ENCODE measurements around the gene SEC14L2.

DNA sequence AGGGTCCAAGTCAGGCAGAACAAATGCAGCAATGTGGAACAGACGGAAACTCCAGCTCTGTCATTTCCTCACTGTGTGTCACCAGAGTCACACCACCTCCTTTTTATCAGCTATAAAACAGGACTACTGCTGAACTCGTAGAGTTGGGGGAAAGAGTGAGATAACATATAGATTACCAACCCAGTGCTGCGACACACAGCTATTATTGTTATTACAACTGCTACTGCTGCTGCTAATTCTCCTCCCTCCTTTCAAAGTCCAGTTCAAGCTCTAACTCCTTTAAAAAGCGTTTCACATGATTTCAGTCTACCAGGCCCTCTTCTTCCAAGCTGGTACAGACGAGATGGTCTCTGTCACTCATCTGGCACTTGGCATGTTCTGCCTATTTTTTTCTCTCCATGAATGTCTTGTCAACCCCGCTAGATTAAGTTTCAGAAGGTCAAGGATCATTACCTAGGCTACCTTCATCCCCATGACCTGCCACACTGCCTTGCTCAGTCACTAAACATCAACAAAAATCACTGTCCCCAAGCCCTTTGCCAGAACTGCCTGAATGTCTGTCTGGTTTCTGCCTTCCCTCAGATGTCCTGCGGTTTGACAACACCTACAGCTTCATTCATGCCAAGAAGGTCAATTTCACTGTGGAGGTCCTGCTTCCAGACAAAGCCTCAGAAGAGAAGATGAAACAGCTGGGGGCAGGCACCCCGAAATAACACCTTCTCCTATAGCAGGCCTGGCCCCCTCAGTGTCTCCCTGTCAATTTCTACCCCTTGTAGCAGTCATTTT lies 25.1 kb downstream of the SEC14L2 start:
- TF ChIP-seq POLR2A (IDR thresholded peaks at IDR 0.05; ENCODE audit: low read depth, low read length) (0 out of 2 replicates have a peak, but pooled peaks have one; percentile 22), CTCF (conservative IDR thresholded peaks at IDR 0.05; ENCODE audit: low read depth, low read length) (no peak), MAFK (IDR thresholded peaks at IDR 0.05; ENCODE audit: low read depth, low read length) (no peak), RAD21 (IDR thresholded peaks at IDR 0.05; ENCODE audit: low read length) (no peak), MAZ (IDR thresholded peaks at IDR 0.05; ENCODE audit: borderline replicate concordance, low read depth, low read length) (no peak), SMC3 (IDR thresholded peaks at IDR 0.05; ENCODE audit: low read depth, low read length) (no peak), MXI1 (IDR thresholded peaks at IDR 0.05; ENCODE audit: borderline replicate concordance, low read depth, low read length) (no peak), RFX5 (IDR thresholded peaks at IDR 0.05; ENCODE audit: low read depth, low read length) (no peak), CEBPB (IDR thresholded peaks at IDR 0.05; ENCODE audit: low read depth, low read length) (no peak), RCOR1 (IDR thresholded peaks at IDR 0.05; ENCODE audit: insufficient replicate concordance, low read length) (no peak), BHLHE40 (IDR thresholded peaks at IDR 0.05; ENCODE audit: low read depth, low read length) (no peak)
- TF ChIP-seq, protein P1, sequence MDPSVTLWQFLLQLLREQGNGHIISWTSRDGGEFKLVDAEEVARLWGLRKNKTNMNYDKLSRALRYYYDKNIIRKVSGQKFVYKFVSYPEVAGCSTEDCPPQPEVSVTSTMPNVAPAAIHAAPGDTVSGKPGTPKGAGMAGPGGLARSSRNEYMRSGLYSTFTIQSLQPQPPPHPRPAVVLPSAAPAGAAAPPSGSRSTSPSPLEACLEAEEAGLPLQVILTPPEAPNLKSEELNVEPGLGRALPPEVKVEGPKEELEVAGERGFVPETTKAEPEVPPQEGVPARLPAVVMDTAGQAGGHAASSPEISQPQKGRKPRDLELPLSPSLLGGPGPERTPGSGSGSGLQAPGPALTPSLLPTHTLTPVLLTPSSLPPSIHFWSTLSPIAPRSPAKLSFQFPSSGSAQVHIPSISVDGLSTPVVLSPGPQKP (IDR thresholded peaks at IDR 0.05; ENCODE audit: borderline replicate concordance, low read depth, low read length) = no peak
- TF ChIP-seq, protein P2, sequence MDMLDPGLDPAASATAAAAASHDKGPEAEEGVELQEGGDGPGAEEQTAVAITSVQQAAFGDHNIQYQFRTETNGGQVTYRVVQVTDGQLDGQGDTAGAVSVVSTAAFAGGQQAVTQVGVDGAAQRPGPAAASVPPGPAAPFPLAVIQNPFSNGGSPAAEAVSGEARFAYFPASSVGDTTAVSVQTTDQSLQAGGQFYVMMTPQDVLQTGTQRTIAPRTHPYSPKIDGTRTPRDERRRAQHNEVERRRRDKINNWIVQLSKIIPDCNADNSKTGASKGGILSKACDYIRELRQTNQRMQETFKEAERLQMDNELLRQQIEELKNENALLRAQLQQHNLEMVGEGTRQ (IDR thresholded peaks at IDR 0.05; ENCODE audit: low read depth, low read length) = no peak
